Measurements from ENCODE around the gene JCHAIN. TPM values are rescaled to one million over a fixed set of nuclear protein-coding genes. Genes with fewer than 3 reads are reported as not detected.
"Not testable (repeated sequence)": the region's sequence is repeated elsewhere in the genome, so short reads cannot be mapped to it uniquely, and the experiment has no call there.

Gene JCHAIN
- total RNA-seq, 2 experiments from 2014 or later, result not detected

DNA sequence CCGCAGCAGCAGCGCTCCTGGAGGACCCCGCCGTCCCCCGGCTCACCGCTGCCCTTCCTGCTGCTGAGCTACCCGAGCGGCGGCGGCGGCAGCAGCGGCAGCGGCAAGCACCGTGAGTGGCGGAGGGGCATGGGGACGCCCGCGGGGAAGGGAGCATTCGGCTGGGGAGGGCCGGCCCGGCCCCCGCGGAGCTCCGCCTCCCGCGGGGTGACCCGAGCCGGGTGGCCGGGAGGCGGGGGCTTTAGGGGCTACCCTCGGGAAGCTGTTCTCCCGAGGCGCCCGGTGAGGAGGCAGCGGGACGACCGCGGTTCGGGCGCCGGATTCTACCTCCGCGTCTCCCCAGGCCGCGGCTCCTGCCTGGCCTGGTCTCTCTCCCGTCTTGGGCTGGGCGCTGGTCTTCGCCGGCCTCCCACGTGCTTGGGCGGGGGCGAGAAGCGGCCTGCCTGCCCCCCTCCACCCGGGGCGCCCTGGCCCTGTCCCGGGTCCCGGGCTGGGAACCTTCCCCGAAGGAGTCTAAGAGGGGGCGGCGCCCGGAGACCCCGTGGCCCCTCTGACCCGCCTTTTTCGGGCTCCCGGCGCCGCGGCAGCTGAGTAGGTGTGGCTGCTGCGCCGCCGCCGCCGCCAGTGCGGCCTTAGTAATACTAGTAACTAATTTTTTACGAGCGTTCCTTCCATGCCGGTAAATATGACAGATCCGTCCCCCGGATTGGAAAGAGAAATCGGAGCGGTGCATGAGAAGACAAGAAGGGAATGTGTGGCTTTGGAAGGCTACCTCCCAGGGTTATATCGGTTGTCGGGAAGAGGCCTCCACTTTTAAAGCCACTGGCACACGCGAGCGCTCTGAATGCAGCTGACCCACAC is 39.1 kb upstream of the JCHAIN start:
- H3K27ac Mint-ChIP-seq, result peak overlapping the region; percentile 76

DNA sequence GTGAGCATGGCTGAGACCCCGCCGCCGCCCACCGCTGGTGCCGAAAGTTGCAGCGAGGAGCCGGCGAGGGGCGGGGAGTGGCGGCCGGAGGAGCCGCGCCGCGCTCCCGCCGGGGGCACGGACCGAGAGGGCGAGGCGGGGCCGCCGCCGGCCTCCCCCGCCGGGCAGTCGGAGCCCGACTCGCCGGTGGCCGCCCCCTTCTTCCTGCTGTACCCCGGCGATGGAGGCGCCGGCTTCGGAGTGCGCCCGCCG is 38.5 kb upstream of the JCHAIN start:
- ChIA-PET CTCF (interaction anchor here (0.9 to 5.5 kb wide), 8 partner anchors 14 to 197 kb away, joined by 3 to 90 read pairs (median 4); partner anchors contain the start of genes MOB1B, RUFY3 and UTP3), POLR2A (interaction anchor here (0.7 to 4.5 kb wide), 7 partner anchors 16 to 135 kb away, joined by 3 to 34 read pairs (median 3); partner anchors contain the start of genes GRSF1 and UTP3)
- Mint-ChIP-seq H3K27ac (peak overlapping the region; percentile 52), H3K4me3 (peak overlapping the region; percentile 91), H3K4me1 (ENCODE audit: low read depth) (peaks cover 25% of the 10 kb centered on the region), H3K36me3 (ENCODE audit: low read depth) (no peaks in the 10 kb centered on the region), H3K27me3 (ENCODE audit: low read depth) (no peaks in the 10 kb centered on the region), H3K9me3 (ENCODE audit: insufficient read depth) (no peaks in the 10 kb centered on the region)
- ATAC-seq (no peak), DNase-seq (no peak)

More for the DNA sequence above, 39.1 kb upstream of the JCHAIN start:
- Mint-ChIP-seq H3K36me3 (ENCODE audit: low read depth) (no peaks in the 10 kb centered on the region), H3K9me3 (ENCODE audit: insufficient read depth) (no peaks in the 10 kb centered on the region), H3K4me1 (ENCODE audit: low read depth) (peaks cover 27% of the 10 kb centered on the region), H3K4me3 (peak overlapping the region; percentile 91), H3K27me3 (ENCODE audit: low read depth) (no peaks in the 10 kb centered on the region)
- ATAC-seq (peak; percentile 76), DNase-seq (peak; percentile 78)
- ChIA-PET CTCF (interaction anchor here (0.8 to 5.5 kb wide), 13 partner anchors 14 to 220 kb away, joined by 3 to 90 read pairs (median 4); partner anchors contain the start of genes MOB1B, RUFY3 and UTP3), POLR2A (interaction anchor here (0.7 to 4.5 kb wide), 10 partner anchors 17 to 288 kb away, joined by 3 to 34 read pairs (median 4); partner anchors contain the start of genes DCK, GRSF1 and UTP3)

DNA sequence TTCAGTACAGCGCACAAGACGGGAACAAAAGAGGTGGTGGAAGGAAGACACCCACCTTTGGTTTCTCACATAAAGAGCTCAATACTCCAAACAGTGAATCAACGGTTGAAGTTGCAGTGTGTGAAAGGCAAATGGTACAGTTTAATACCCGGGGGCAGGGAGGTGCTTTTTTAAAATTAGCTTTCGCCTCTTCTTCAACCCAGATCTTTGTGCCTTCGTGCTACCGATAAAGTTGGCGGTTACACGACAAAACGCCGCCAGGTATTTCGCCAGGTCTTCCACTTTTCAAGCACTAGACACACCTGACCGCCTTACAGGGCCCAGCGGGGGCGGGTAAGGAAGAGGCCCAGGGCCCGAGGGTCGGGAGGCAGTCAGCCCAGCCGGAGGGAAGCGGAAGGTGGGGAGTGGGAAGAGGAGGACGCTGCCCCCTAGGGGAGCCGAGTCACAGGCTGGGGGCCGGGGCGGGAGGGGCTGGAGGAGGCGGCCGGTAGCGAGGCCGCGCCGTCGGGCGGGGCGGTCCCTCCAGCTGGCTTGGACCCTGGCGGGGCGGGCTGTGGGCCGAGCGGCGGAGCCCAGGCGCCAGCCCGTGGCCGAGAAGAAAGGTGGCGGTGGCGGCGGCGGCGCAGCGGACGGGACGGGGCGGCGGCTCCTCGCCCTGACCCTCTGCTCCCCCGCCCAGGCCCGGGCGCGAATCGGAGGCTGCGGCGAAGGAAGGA is 38.1 kb upstream of the JCHAIN start:
- CTCF ChIA-PET, result interaction anchor here (0.7 to 5.5 kb wide), 26 partner anchors 13 to 292 kb away, joined by 3 to 90 read pairs (median 4); partner anchors contain the start of genes MOB1B, RUFY3 and UTP3

DNA sequence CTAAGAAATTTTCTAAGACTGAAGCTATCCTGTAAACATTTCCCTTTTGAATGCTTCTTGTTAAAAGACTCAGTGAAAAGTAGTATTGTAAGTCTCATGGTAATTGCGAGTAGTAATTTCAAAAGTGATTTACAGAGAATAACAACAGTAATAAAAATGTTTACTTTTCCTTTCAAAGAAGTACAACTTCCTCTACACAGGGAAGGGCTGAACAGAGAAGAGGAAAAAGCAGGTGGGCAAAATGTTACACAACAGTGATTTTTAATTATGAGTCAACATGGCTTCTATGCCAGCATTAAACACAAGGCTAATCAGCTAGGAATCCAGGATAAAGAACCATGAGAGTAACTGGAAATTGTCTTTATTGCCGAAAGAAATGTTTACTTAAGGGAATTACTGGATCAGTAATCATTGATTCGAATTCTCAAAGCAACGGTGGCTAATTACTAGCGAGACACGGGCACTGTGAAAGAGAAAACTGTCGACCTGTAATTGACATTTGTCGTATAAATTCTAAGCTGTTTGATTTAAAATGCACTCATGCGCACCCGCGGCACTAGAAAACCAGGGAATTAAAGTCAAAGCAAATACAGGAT is 37.4 kb upstream of the JCHAIN start:
- CTCF ChIA-PET, result interaction anchor here (0.7 to 5.5 kb wide), 22 partner anchors 13 to 293 kb away, joined by 3 to 90 read pairs (median 4); partner anchors contain the start of genes RUFY3 and UTP3
- DNase-seq (no peak), ATAC-seq (no peak)
- Mint-ChIP-seq H3K27me3 (ENCODE audit: low read depth) (no peaks in the 10 kb centered on the region), H3K4me1 (ENCODE audit: low read depth) (peaks cover 23% of the 10 kb centered on the region), H3K36me3 (ENCODE audit: low read depth) (no peaks in the 10 kb centered on the region), H3K27ac (peak overlapping the region; percentile 91), H3K9me3 (ENCODE audit: insufficient read depth) (no peaks in the 10 kb centered on the region), H3K4me3 (peak overlapping the region; percentile 91)
- POLR2A ChIA-PET, result interaction anchor here (0.6 to 4.5 kb wide), 4 partner anchors 15 to 31 kb away, joined by 4 to 34 read pairs (median 8); partner anchors contain the start of genes RUFY3 and UTP3

More for the DNA sequence above, 38.1 kb upstream of the JCHAIN start:
- Mint-ChIP-seq H3K4me1 (ENCODE audit: low read depth) (peaks cover 23% of the 10 kb centered on the region), H3K4me3 (peak overlapping the region; percentile 91), H3K36me3 (ENCODE audit: low read depth) (no peaks in the 10 kb centered on the region), H3K9me3 (ENCODE audit: insufficient read depth) (no peaks in the 10 kb centered on the region), H3K27ac (peak overlapping the region; percentile 91), H3K27me3 (ENCODE audit: low read depth) (no peaks in the 10 kb centered on the region)
- POLR2A ChIA-PET, result interaction anchor here (0.7 to 4.5 kb wide), 6 partner anchors 16 to 135 kb away, joined by 3 to 34 read pairs (median 4); partner anchors contain the start of genes GRSF1, RUFY3 and UTP3
- ATAC-seq (peak; percentile 59), DNase-seq (peak; percentile 69)

DNA sequence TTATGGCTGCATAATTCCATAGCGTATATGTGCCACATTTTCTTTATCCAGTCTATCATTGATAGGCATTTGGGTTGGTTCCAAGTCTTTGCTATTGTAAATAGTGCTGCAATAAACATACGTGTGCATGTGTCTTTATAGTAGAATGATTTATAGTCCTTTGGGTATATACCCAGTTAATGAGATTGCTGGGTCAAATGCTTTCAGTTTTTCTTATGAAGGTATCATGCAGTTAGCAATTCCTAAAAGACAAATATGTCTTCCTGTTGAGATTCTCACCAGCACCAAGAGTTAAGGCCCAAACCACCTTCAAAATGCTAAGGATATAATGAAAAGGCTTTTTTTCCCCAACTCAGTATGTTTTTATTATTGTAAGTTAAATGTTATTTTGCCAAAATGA is 36.3 kb upstream of the JCHAIN start:
- not testable (repeated sequence) for DNase-seq; H3K4me3 Mint-ChIP-seq; ATAC-seq; H3K9me3 Mint-ChIP-seq (ENCODE audit: insufficient read depth); H3K27me3 Mint-ChIP-seq (ENCODE audit: low read depth); H3K27ac Mint-ChIP-seq; H3K36me3 Mint-ChIP-seq (ENCODE audit: low read depth)
- H3K4me1 Mint-ChIP-seq (ENCODE audit: low read depth), result peaks cover 23% of the 10 kb centered on the region
- CTCF ChIA-PET, result interaction anchor here (1.6 to 5.5 kb wide), 4 partner anchors 11 to 101 kb away, joined by 5 to 90 read pairs (median 36); partner anchors contain the start of gene UTP3
- POLR2A ChIA-PET, result interaction anchor here (4.5 kb wide), 1 partner anchor 14 kb away, joined by 34 read pairs; the partner anchor contains the start of gene UTP3

DNA sequence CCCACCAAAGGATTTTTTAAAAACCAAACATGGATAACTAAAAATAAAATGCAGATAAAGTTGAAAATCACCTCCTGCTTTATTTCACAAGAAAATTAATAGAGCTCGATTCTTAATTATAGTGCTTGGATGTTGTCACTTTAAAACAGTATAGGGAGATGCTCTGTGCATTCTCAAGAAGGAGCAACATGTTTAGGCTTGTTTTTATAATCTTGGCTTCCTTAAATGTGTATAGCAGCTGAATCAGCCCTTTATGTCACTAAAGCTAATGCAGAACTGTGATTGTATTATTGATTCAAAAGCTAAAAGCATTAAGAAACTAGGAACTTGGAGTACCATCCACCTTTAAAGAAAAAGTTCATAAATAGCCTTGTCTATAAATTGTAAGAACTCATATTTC is 35.0 kb upstream of the JCHAIN start:
- H3K36me3 Mint-ChIP-seq (ENCODE audit: low read depth), result no peaks in the 10 kb centered on the region
- H3K27ac Mint-ChIP-seq, result no peak overlapping the region
- ChIA-PET POLR2A (interaction anchor here (1.0 kb wide), 1 partner anchor 137 kb away, joined by 4 read pairs; no protein-coding TSS in a partner anchor), CTCF (interaction anchor here (0.8 to 1.5 kb wide), 4 partner anchors 12 to 201 kb away, joined by 3 to 9 read pairs (median 3); partner anchors contain the start of genes MOB1B and UTP3)
- no peak overlapping the region for H3K4me3 Mint-ChIP-seq
- DNase-seq (no peak), ATAC-seq (no peak)
- H3K4me1 Mint-ChIP-seq (ENCODE audit: low read depth), result peaks cover 18% of the 10 kb centered on the region
- no peaks in the 10 kb centered on the region for H3K9me3 Mint-ChIP-seq (ENCODE audit: insufficient read depth)
- no peaks in the 10 kb centered on the region for H3K27me3 Mint-ChIP-seq (ENCODE audit: low read depth)

DNA sequence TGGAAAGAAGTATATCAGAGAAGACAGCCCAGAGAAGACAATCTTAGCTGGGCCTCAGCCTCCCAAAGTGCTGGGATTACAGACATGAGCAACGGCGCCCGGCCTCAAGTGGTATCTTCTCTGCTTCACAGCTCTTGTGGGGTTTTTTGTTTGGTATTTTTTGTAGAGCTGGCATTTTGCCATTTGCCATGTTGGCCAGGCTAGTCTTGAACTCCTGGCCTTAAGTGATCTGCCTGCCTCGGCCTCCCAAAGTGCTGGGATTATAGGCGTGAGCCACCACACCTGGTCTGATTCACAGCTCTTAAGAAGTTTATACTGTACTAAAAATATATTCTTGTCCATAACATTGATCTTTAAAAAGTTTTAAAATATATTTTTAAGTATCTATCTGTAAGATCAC is 34.4 kb upstream of the JCHAIN start:
- DNase-seq, result no peak
- Mint-ChIP-seq H3K27me3 (ENCODE audit: low read depth) (no peaks in the 10 kb centered on the region), H3K4me3 (no peak overlapping the region), H3K36me3 (ENCODE audit: low read depth) (no peaks in the 10 kb centered on the region), H3K9me3 (ENCODE audit: insufficient read depth) (no peaks in the 10 kb centered on the region), H3K4me1 (ENCODE audit: low read depth) (peaks cover 14% of the 10 kb centered on the region), H3K27ac (no peak overlapping the region)
- no peak for ATAC-seq
- POLR2A ChIA-PET, result interaction anchor here (1.0 kb wide), 1 partner anchor 137 kb away, joined by 4 read pairs; no protein-coding TSS in a partner anchor
- CTCF ChIA-PET, result interaction anchor here (0.8 to 1.5 kb wide), 4 partner anchors 11 to 202 kb away, joined by 3 to 9 read pairs (median 3); partner anchors contain the start of genes MOB1B and UTP3

DNA sequence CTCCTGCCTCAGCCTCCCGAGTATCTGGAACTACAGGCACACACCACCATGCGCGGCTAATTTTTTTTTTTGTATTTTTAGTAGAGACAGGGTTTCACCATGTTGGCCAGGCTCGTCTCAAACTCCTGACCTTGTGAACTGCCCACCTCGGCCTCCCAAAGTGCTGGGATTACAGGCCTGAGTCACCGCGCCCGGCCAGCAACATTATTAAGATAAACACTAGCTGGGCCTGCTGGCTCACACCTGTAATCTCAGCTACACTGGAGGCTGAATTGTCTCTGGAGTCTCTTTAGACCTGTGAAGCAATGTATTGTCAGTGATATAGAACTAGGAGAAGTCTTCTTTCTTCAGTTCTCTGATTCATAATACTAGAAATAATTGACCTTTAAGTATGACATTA is 32.1 kb upstream of the JCHAIN start:
- H3K27me3 Mint-ChIP-seq (ENCODE audit: low read depth); H3K9me3 Mint-ChIP-seq (ENCODE audit: insufficient read depth); POLR2A ChIA-PET; ATAC-seq; H3K4me1 Mint-ChIP-seq (ENCODE audit: low read depth); H3K36me3 Mint-ChIP-seq (ENCODE audit: low read depth); H3K27ac Mint-ChIP-seq; DNase-seq; H3K4me3 Mint-ChIP-seq: not testable (repeated sequence)
- CTCF ChIA-PET, result interaction anchor here (1.0 to 1.2 kb wide), 2 partner anchors 9 to 24 kb away, joined by 3 to 4 read pairs; partner anchors contain the start of gene RUFY3

DNA sequence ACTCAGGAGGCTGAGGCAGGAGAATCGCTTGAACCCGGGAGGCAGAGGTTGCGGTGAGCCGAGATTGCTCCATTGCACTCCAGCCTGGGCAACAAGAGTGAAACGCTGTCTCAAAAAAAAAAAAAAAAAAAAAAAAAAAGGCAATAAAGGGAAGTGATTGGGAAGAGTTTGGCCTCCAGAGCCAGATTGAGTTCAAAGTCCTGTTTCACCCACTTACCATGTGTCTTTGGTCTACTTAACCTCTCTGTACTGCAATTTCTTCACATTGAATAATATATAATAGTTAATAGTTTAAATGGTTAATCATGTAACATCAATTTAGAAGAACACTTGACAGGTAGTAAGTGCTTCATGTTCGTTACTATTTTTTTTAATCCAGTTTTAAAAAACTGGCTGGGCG is 28.3 kb upstream of the JCHAIN start:
- H3K4me3 Mint-ChIP-seq; H3K27ac Mint-ChIP-seq; ATAC-seq; DNase-seq; CTCF ChIA-PET; POLR2A ChIA-PET; H3K9me3 Mint-ChIP-seq (ENCODE audit: insufficient read depth); H3K27me3 Mint-ChIP-seq (ENCODE audit: low read depth): not testable (repeated sequence)
- Mint-ChIP-seq H3K4me1 (ENCODE audit: low read depth) (peaks cover 21% of the 10 kb centered on the region), H3K36me3 (ENCODE audit: low read depth) (peaks cover 22% of the 10 kb centered on the region)

DNA sequence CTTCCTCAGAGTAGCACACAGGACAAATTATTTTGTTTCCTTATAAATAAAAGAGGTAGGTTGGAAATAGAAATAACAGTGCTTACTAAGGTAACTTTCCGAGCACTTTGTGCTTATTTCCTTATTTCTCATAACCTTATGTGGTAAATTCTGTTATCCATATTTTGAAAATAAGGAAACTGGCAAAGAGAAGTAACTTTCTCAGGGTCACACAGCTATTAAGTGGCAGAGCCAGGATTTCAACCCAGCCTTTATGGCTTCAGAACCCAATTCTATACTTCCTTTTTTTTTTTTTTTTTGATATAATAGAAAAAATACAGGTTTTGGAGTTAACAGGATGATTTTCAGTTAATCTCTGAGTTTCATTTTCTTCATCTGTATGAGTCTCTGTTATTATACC is 25.4 kb upstream of the JCHAIN start:
- Mint-ChIP-seq H3K9me3 (ENCODE audit: insufficient read depth) (no peaks in the 10 kb centered on the region), H3K4me3 (peak overlapping the region; percentile 23), H3K27ac (peak overlapping the region; percentile 1), H3K27me3 (ENCODE audit: low read depth) (no peaks in the 10 kb centered on the region), H3K4me1 (ENCODE audit: low read depth) (peaks cover 33% of the 10 kb centered on the region), H3K36me3 (ENCODE audit: low read depth) (peaks cover 33% of the 10 kb centered on the region)
- DNase-seq, result no peak
- ATAC-seq, result no peak
- ChIA-PET POLR2A (no interaction called here), CTCF (interaction anchor here (1.3 to 6.3 kb wide), 2 partner anchors 12 to 40 kb away, joined by 4 to 63 read pairs; no protein-coding TSS in a partner anchor)
